HFFc6 (cell line): Measurements from ENCODE around the gene TARDBP. TPM values are rescaled to one million over a fixed set of nuclear protein-coding genes. Genes with fewer than 3 reads are reported as not detected.
"Not testable (repeated sequence)": the region's sequence is repeated elsewhere in the genome, so short reads cannot be mapped to it uniquely, and the experiment has no call there.

Experiments
- DNase-seq: peaks from one replicate; pipeline ENCODE4 v3.0.0-alpha.2; 2018
- H3K27ac Mint-ChIP-seq: 2 replicates; pipeline ENCODE4 v1.8.0; 2020; ENCODE audit warnings: mild to moderate bottlenecking, mixed read lengths
- H3K27me3 Mint-ChIP-seq: 2 replicates; pipeline ENCODE4 v1.8.0; 2021; ENCODE audit warnings: mild to moderate bottlenecking, moderate library complexity, mixed read lengths; ENCODE audit not compliant: insufficient read depth
- H3K36me3 Mint-ChIP-seq: 2 replicates; pipeline ENCODE4 v1.8.0; 2021; ENCODE audit warnings: low read depth, mixed read lengths
- H3K4me1 Mint-ChIP-seq: 2 replicates; pipeline ENCODE4 v1.8.0; 2020; ENCODE audit warnings: low read depth, mixed read lengths
- H3K4me3 Mint-ChIP-seq: 2 replicates; pipeline ENCODE4 v1.8.0; 2020; ENCODE audit warnings: mild to moderate bottlenecking, moderate library complexity, mixed read lengths
- H3K9me3 Mint-ChIP-seq: 2 replicates; pipeline ENCODE4 v1.8.0; 2020; ENCODE audit warnings: mild to moderate bottlenecking, mixed read lengths
- CTCF ChIP-seq: fragments of 200-600 bp; sonication (generic); IDR thresholded peaks from 2 replicates; pipeline ENCODE4 v1.5.0; 2021; ENCODE audit warnings: antibody characterized with exemption, mild to moderate bottlenecking
- total RNA-seq, 6 experiments: library from RNA; stranded (reverse); fragmentation: NEBNext Ultra II Directional; extraction: Animal tissue kit (Norgen Biotek cat#: 25700); gene quantifications; 2 replicates in 1 of 6; 3 replicates in 5 of 6; pipeline ENCODE4 v1.2.3, GENCODE V29; 2021

TARDBP gene
- total RNA-seq, 6 experiments from 2014 or later, result 133 to 178 (median 171) TPM

- peak; percentile 84 for DNase-seq
- peak; percentile 73 for TF ChIP-seq CTCF
- Mint-ChIP-seq H3K36me3 (peaks cover 27% of the 10 kb centered on the region), H3K4me1 (peaks cover 18% of the 10 kb centered on the region), H3K4me3 (peak within 1 kb of the TSS; percentile 94), H3K9me3 (no peaks in the 10 kb centered on the region), H3K27me3 (no peaks in the 10 kb centered on the region; the same call in 1 of the 2 replicates), H3K27ac (peak within 1 kb of the TSS; percentile 86)
Observed at GRCh38 chr1:11059968-11060830, 47.7 kb downstream of the TARDBP start, which contains the start of gene SRM. SRM (minus strand) TSS chr1:11060018; CDS start chr1:11059943, 75 bp downstream.

- H3K27ac Mint-ChIP-seq, result peak overlapping the region; percentile 15
Observed at GRCh38 chr1:11061652-11062365, 49.4 kb downstream of the TARDBP start.

GRCh38 chr1:11062965-11063401, 50.5 kb downstream of the TARDBP start:
- peaks cover 14% of the 10 kb centered on the region for H3K4me1 Mint-ChIP-seq
- no peak overlapping the region for H3K27ac Mint-ChIP-seq
- TF ChIP-seq CTCF, result no peak
- DNase-seq, result no peak
- H3K9me3 Mint-ChIP-seq, result no peaks in the 10 kb centered on the region
- H3K27me3 Mint-ChIP-seq, result no peaks in the 10 kb centered on the region; the same call in 1 of the 2 replicates
- peaks cover 35% of the 10 kb centered on the region for H3K36me3 Mint-ChIP-seq
- H3K4me3 Mint-ChIP-seq, result no peak overlapping the region

More at GRCh38 chr1:11061652-11062365, 49.4 kb downstream of the TARDBP start:
- Mint-ChIP-seq H3K4me1 (peaks cover 18% of the 10 kb centered on the region), H3K9me3 (no peaks in the 10 kb centered on the region), H3K4me3 (no peak overlapping the region), H3K27me3 (no peaks in the 10 kb centered on the region; the same call in 1 of the 2 replicates), H3K36me3 (peaks cover 40% of the 10 kb centered on the region)
- no peak for TF ChIP-seq CTCF
- no peak for DNase-seq

GRCh38 chr1:11063937-11064537, 51.6 kb downstream of the TARDBP start:
- not testable (repeated sequence) for H3K27ac Mint-ChIP-seq, H3K9me3 Mint-ChIP-seq, DNase-seq, H3K27me3 Mint-ChIP-seq, H3K4me3 Mint-ChIP-seq
- H3K4me1 Mint-ChIP-seq, result peaks cover 14% of the 10 kb centered on the region
- TF ChIP-seq CTCF, result 0 out of 2 replicates have a peak, but pooled peaks have one; percentile 7
- H3K36me3 Mint-ChIP-seq, result peaks cover 32% of the 10 kb centered on the region

- Mint-ChIP-seq H3K36me3 (peaks cover 35% of the 10 kb centered on the region), H3K4me3 (no peak overlapping the region), H3K27me3 (no peaks in the 10 kb centered on the region; the same call in 1 of the 2 replicates), H3K27ac (no peak overlapping the region), H3K4me1 (peaks cover 14% of the 10 kb centered on the region), H3K9me3 (no peaks in the 10 kb centered on the region)
- TF ChIP-seq CTCF, result no peak
- DNase-seq, result no peak
Observed at GRCh38 chr1:11064942-11065341, 52.5 kb downstream of the TARDBP start.
